Epithelial cell of proximal tubule (primary cell): ENCODE measurements around the gene DBNDD2. TPM values are rescaled to one million over a fixed set of nuclear protein-coding genes. Genes with fewer than 3 reads are reported as not detected.

ENCODE experiments used
- DNase-seq: peaks from one replicate; pipeline ENCODE4 v3.0.0-alpha.2; 2011; ENCODE audit warnings: low read depth
- H3K4me3 ChIP-seq: 2 replicates; pipeline ENCODE4 v1.5.1; 2011; ENCODE audit warnings: low read depth, mild to moderate bottlenecking, low read length
- CTCF ChIP-seq: conservative IDR thresholded peaks from 2 replicates; pipeline ENCODE4 v1.5.1; 2012; ENCODE audit warnings: low read depth, mild to moderate bottlenecking, low read length
- total RNA-seq: library from RNA; depleted of rRNA; stranded (reverse); fragments of >200 nt; gene quantifications from 2 replicates; pipeline ENCODE4 v1.2.3, GENCODE V29; 2015

Gene DBNDD2
- total RNA-seq, 1 donor from 2014 or later = 49.6 TPM

- no peak overlapping the region for H3K4me3 ChIP-seq
- no peak for DNase-seq
- TF ChIP-seq CTCF = no peak
Measured at GRCh38 chr20:45448270-45448669, 40.2 kb downstream of the DBNDD2 start.

GRCh38 chr20:45449528-45449927 is 41.4 kb downstream of the DBNDD2 start:
- TF ChIP-seq CTCF = no peak
- no peak for DNase-seq
- no peak overlapping the region for H3K4me3 ChIP-seq

- peak; percentile 54 for DNase-seq
- TF ChIP-seq CTCF = peak; percentile 75
- H3K4me3 ChIP-seq = no peak overlapping the region
Measured at GRCh38 chr20:45450097-45450818, 42.2 kb downstream of the DBNDD2 start.

- TF ChIP-seq CTCF = no peak
Measured at GRCh38 chr20:45452238-45452637, 44.1 kb downstream of the DBNDD2 start.

GRCh38 chr20:45452772-45453691 is 44.9 kb downstream of the DBNDD2 start:
- H3K4me3 ChIP-seq = no peak overlapping the region
- DNase-seq = no peak
- no peak for TF ChIP-seq CTCF

More at GRCh38 chr20:45452238-45452637, 44.1 kb downstream of the DBNDD2 start:
- no peak for DNase-seq
- H3K4me3 ChIP-seq = no peak overlapping the region

- DNase-seq = no peak
- peak; percentile 59 for TF ChIP-seq CTCF
Measured at GRCh38 chr20:45456632-45457031, 48.5 kb downstream of the DBNDD2 start.

More at GRCh38 chr20:45456632-45457031, 48.5 kb downstream of the DBNDD2 start:
- H3K4me3 ChIP-seq = no peak overlapping the region
